Mucosa of descending colon (tissue), 3 donors: ENCODE data around the gene MORC2. TPM values are rescaled to one million over a fixed set of nuclear protein-coding genes. Genes with fewer than 3 reads are reported as not detected.

ENCODE experiments used
- ATAC-seq: fragments of 200-7000 bp; cut with Tn5 transposase; one replicate; pipeline ENCODE4 v1.9.1; 2020; ENCODE audit warnings: mild to moderate bottlenecking, moderate library complexity
- DNase-seq, 3 donors: peaks; one replicate each; pipeline ENCODE4 v3.0.0-alpha.2; 2020
- H3K36me3 ChIP-seq: fragments of 200-600 bp; one replicate; pipeline ENCODE4 v1.8.0; 2021; ENCODE audit warnings: low read depth, mild to moderate bottlenecking
- H3K4me1 ChIP-seq: fragments of 200-600 bp; one replicate; pipeline ENCODE4 v1.8.0; 2021; ENCODE audit warnings: low read depth, mild to moderate bottlenecking
- H3K4me3 ChIP-seq: fragments of 200-600 bp; one replicate; pipeline ENCODE4 v1.8.0; 2021; ENCODE audit warnings: mild to moderate bottlenecking
- H3K9me3 ChIP-seq: fragments of 200-600 bp; one replicate; pipeline ENCODE4 v1.8.0; 2021; ENCODE audit warnings: mild to moderate bottlenecking
- CTCF ChIP-seq: fragments of 200-600 bp; IDR thresholded peaks from one replicate; pipeline ENCODE4 v1.8.0; 2022; ENCODE audit warnings: antibody characterized with exemption, mild to moderate bottlenecking
- intact Hi-C, 2 donors: fragments of 100-400 bp; cut with DNase I in 1 of 2; cut with micrococcal nuclease in 1 of 2; formaldehyde crosslinking; loops; one replicate each; pipeline versions ENCODE4 v1.11.0 to v1.11.1; 2022; cut with DNase I, micrococcal nuclease
- total RNA-seq, 3 donors: library from RNA; stranded (reverse); fragmentation: NEBNext Ultra II Directional in 2 of 3; extraction: Animal tissue kit (Norgen Biotek cat#: 25700) in 2 of 3; gene quantifications; one replicate each; pipeline versions ENCODE4 v1.2.1 to v1.2.4, GENCODE V29; 2021 to 2023
- donor health status: DM: no; HTN: no; CAD: no; lungs with moderate emphysema.
- donor health status: DM: no; HTN: no; CAD: no.
- donor health status: DM: no; HTN: yes; CAD: no.

MORC2 gene
- total RNA-seq, 3 donors from 2014 or later = 14.0 to 28.0 (median 20.0) TPM

DNA sequence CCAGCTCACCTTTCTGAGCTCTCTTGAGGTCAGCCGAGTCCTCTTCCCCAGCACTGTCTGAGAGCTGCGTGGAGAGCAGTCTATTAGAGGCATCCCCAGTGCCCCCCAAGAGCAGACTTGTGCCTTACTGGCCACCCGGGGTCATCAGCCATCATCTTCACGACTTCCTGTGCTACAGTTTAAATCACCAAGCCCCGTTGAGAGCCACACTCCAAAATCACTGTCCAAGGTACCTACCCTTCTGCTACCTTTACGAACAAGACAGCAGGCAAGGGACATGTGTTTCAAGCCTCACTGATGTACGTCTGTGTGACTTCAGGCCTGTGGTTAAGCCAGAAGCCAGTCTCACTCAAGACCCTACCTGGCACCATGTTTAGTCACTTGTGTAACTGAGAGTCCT, 35.1 kb downstream of the MORC2 start:
- intact Hi-C loops = no loop called here
- no peak for DNase-seq
- no peaks in the 10 kb centered on the region for H3K9me3 ChIP-seq
- H3K4me3 ChIP-seq = no peak overlapping the region
- no peaks in the 10 kb centered on the region for H3K4me1 ChIP-seq
- TF ChIP-seq CTCF = no peak
- H3K36me3 ChIP-seq = peaks cover 12% of the 10 kb centered on the region
- ATAC-seq = no peak

DNA sequence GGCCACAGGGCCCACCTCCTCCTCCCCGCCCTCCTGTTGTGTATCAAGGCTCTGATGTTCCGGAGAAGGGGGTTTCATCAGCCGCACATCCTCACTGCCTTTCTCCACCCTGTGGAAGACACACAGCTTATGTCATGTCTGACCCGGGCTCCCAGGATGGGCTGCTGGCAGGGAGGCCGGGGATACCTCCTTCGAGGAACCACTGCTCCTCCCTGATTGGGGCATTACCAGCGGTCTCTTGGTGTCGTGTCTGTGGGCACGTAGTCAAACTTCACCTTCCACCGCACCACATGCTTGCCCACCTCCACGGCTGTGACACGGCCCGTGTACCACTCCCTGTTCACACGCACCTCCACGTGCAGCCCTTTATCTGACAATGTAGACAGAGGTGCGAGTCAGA, 35.9 kb downstream of the MORC2 start:
- Histone ChIP-seq H3K4me1 (no peaks in the 10 kb centered on the region), H3K36me3 (peaks cover 18% of the 10 kb centered on the region), H3K4me3 (no peak overlapping the region), H3K9me3 (no peaks in the 10 kb centered on the region)
- DNase-seq (no peak), ATAC-seq (no peak)
- no peak for TF ChIP-seq CTCF
- intact Hi-C loops = no loop called here

DNA sequence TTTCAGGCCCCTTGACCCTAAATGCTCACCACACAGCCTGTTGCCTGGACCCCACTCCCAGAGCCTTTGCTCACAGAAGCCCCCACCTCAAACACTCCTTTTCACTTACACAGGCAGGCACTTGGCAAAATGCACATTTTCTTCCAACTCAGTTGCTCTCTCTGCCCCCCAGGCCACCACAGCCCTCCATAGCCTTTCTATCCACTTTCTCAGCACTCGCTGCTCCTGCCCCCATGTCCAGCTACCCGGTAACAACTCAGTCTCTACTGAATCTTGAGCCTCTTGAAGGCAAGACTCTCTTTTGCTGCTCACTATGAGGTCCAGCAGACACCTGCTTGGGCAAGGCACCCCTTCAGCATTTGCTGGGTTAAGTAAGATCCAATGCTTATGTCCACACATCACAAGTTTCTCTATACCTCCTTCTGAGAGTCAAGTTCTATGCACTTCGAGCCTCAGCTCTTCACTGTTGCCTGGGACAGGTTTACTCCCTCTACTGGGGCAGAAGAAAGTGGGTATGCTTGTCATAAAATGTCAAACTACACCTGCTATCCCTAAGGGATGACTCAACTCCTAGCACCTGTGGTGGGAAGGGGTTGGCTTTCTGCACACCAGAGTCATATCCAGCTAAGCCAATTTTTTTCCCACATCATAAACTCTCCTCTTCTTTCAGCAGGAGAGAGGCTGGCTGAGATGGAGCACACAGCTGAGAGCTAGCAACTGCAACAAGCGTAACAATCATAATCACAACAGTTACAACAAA, 36.9 kb downstream of the MORC2 start:
- intact Hi-C loops = no loop called here
- Histone ChIP-seq H3K9me3 (no peaks in the 10 kb centered on the region), H3K4me3 (no peak overlapping the region), H3K4me1 (no peaks in the 10 kb centered on the region), H3K36me3 (peaks cover 18% of the 10 kb centered on the region)
- DNase-seq (no peak), ATAC-seq (no peak)
- TF ChIP-seq CTCF = no peak

- H3K36me3 ChIP-seq = peaks cover 18% of the 10 kb centered on the region
- intact Hi-C loops = no loop called here
- no peak for TF ChIP-seq CTCF
- no peak overlapping the region for H3K4me3 ChIP-seq
- no peaks in the 10 kb centered on the region for H3K9me3 ChIP-seq
- DNase-seq (no peak), ATAC-seq (no peak)
- no peaks in the 10 kb centered on the region for H3K4me1 ChIP-seq
These were observed 38.3 kb downstream of the MORC2 start for GRCh38 chr22:30930228-30930627.

DNA sequence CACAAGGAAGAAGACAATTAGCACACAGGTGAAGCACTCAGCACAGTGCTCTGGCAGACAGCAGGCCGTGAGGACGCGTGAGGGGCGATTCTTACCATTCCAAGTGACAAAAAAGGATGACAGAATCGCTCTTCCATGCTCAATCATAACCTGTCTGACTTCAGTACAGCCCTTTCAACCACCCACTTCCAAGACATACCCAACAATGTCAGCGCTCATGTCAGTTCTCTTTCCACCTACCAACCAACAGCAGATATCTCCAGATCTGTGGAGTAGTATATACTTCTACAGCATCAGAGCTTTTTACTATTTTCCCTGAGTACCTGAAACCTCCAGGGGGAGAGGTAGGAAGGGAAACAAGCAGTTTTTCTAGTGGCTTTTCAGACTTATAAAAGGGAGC, 40.2 kb downstream of the MORC2 start:
- no peak for DNase-seq
- peaks cover 14% of the 10 kb centered on the region for H3K36me3 ChIP-seq
- H3K4me3 ChIP-seq = no peak overlapping the region
- TF ChIP-seq CTCF = no peak
- ATAC-seq = no peak
- no peaks in the 10 kb centered on the region for H3K4me1 ChIP-seq
- intact Hi-C loops = no loop called here
- H3K9me3 ChIP-seq = no peaks in the 10 kb centered on the region

DNA sequence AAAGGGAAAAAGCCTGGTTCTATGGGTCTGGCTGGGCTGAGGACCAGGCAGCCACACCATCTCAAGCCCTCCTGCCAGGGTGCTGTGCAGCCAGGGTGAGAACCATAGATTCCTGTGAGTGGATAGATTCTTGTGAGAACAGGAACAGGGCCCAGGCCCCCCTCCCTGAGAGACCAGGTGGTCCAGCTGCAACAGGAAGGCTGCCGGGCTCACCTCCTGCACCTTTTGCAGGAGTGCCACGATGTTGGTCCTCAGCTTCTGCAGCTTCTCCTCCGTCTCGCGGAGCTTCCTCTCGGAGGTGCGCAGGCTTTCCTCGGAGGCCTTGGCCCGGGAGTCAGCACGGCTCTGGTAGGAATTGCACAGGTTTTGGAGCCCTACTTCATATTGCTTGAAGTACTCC, 40.8 kb downstream of the MORC2 start:
- TF ChIP-seq CTCF = no peak
- H3K4me3 ChIP-seq = no peak overlapping the region
- no peaks in the 10 kb centered on the region for H3K4me1 ChIP-seq
- H3K9me3 ChIP-seq = no peaks in the 10 kb centered on the region
- DNase-seq (no peak), ATAC-seq (no peak)
- H3K36me3 ChIP-seq = peaks cover 14% of the 10 kb centered on the region
- intact Hi-C loops = no loop called here
